Glomerular visceral epithelial cell (primary cell): ENCODE results near the gene TMEM248.
"Not testable (repeated sequence)": the region's sequence is repeated elsewhere in the genome, so short reads cannot be mapped to it uniquely, and the experiment has no call there.

Experiments
- DNase-seq: peaks from one replicate; pipeline ENCODE4 v3.0.0-alpha.2; 2016; ENCODE audit errors: extremely low spot score

Gene TMEM248

GRCh38 chr7:66920769-66921395 is at the start of gene TMEM248:
TMEM248 (plus strand) TSS chr7:66921225; CDS start chr7:66941866, 20,641 bp downstream.
- peak; percentile 82 for DNase-seq

DNA sequence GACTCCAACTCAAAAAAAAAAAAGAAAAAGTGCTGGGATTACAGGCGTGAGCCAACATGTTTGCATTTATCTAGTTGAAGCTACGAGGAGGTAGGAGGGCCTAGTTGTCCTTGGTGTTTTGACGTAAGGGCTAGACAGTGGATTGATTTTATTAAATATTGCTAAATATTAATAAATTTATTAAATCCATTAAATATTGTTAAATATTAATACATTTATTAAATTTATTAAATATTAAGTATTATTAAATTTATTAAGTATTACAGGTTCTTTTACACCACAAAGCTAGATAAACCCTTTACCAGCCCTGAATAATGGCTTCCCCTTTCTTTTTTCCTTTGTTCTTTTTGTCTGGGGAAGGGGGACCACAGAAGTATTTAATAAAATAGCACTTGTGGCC is 47.5 kb upstream of the TMEM248 start:
- DNase-seq, result no peak

DNA sequence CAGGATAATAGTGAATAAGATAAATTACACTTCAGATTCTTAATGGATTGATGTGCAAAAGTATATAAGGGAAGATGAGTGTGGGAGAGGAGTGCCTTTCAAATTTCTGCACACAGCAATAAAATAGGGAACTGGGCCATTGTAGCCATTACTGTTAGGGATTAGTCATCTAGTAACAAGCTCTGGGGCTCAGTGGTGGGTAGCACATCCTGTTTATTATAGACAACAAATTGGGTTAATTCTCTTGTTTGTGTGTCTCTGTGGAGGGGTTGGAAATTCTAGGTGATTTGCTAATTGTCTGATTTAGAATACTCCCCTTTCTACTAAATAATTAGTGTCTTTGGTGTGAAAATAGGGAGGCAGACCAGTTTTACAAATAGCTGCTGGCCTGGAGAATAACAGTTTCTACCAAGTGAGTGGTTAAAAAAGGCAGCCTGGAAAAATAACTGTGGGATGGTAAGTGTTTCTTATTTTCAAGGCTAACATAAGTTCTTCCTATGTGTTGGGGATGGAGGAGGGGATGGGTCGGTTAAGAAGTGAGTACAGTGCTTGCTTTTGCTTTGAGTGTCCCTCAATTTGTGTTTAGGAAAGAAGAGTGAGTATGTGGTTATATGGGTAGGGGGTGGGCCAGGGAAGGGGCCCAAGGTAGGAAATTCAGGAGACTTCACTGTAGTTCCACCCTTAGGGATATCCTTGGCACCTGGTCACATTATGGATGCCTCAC is 43.3 kb upstream of the TMEM248 start:
- no peak for DNase-seq

DNA sequence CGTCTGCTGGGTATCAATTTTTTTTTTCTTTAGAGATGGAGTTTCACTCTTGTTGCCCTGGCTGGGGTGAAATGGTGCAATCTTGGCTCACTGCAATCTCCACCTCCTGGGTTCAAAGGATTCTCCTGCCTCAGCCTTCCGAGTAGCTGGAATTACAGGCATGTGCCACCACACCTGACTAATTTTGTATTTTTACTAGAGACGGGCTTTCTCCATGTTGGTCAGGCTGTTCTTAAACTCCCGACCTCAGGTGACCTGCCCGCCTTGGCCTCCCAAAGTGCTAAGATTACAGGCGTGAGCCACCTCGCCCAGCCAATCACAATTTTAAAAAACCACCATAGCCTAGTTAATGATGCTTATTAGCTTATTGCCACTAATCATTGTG is 42.7 kb upstream of the TMEM248 start:
- DNase-seq, result not testable (repeated sequence)

DNA sequence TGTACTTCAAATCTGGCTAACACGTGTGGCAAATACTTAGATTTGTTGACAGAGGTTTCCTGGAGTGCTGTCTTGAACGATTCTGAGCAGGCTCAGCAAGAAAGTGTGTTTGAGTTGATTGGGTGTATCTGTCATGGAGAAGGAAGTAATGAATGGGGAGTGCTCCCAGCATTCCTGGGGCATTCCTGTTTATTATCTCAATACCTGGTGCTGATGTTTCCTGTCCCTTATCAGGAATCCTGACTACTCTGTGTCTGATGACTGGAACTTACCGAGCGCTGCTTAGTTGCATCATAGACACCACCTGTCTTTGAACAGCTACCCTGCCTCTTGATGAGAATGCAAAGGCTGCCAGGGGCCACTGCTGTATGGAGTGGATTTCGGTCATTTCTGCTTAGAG is 41.0 kb upstream of the TMEM248 start:
- no peak for DNase-seq

GRCh38 chr7:66880577-66880976 is 40.4 kb upstream of the TMEM248 start:
- DNase-seq, result not testable (repeated sequence)

DNA sequence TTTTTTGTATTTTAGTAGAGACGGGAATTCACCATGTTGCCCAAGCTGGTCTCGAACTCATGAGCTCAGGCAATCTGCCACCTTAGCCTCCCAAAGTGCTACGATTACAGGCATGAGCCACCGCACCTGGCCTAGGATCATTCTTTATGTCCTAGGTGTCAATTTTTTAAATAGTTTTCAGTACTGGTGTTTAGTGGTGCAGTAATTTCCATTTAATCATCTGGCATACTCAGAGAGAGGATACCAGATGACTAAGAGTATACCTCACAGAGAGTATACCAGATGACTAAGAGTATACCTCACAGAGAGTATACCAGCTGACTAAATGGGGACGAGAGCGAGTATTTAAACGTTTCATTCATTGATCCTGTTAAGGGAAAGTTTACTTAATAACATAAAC is 37.3 kb upstream of the TMEM248 start:
- peak; percentile 17 for DNase-seq

GRCh38 chr7:66884556-66884955 is 36.5 kb upstream of the TMEM248 start:
- DNase-seq, result not testable (repeated sequence)

- no peak for DNase-seq
Observed at GRCh38 chr7:66886152-66886551, 34.9 kb upstream of the TMEM248 start.

- not testable (repeated sequence) for DNase-seq
Observed at GRCh38 chr7:66888223-66888622, 32.8 kb upstream of the TMEM248 start.

DNA sequence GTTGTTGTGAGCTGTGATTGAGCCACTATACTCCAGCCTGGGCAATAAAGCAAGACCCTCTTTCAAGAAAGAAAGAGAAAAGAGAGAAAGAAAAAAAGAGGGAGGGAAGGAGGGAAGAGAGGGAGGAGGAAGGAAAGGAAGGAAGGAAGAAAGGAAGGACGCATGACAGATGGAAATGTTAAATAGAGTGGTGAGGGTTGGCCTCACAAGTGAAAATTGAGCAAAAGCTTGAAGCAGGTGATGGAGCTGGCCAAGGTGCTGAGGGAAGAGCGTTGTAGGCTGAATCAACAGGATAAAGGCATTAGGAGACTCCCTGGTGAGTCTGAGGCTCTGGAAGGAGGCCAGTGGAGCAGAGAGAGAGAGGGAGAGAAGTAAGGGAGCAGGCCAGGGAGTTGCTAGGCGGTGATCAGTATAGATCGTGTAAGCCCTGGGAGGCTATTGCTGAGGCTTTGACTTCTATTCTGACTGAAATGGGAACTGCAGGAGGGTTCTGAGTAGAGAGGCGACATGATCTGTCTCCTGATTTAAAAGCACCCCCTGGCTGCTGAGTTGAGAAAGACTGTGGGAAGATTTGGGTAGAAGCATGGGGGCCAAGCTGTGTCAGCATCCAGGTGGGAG is 26.5 kb upstream of the TMEM248 start:
- DNase-seq, result no peak

DNA sequence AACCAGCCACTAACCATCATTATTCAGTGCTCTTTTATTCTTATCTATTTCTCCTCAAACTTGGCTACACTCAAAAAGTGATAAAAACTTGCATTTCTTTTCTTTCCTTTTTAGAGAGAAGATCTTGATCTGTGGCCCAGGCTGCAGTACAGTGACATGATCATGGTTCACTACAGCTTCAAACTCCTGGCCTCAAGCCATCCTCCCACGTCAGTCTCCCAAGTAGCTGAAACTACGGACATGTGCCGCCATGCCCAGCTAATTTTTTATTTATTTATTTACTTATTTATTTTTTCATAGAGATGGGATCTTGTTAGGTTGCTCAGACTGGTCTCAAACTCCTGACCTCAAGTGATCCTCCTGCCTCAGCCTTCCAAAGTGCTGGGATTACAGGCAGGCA is 24.6 kb upstream of the TMEM248 start:
- DNase-seq, result no peak

GRCh38 chr7:66899552-66900280 is 21.3 kb upstream of the TMEM248 start:
- no peak for DNase-seq

DNA sequence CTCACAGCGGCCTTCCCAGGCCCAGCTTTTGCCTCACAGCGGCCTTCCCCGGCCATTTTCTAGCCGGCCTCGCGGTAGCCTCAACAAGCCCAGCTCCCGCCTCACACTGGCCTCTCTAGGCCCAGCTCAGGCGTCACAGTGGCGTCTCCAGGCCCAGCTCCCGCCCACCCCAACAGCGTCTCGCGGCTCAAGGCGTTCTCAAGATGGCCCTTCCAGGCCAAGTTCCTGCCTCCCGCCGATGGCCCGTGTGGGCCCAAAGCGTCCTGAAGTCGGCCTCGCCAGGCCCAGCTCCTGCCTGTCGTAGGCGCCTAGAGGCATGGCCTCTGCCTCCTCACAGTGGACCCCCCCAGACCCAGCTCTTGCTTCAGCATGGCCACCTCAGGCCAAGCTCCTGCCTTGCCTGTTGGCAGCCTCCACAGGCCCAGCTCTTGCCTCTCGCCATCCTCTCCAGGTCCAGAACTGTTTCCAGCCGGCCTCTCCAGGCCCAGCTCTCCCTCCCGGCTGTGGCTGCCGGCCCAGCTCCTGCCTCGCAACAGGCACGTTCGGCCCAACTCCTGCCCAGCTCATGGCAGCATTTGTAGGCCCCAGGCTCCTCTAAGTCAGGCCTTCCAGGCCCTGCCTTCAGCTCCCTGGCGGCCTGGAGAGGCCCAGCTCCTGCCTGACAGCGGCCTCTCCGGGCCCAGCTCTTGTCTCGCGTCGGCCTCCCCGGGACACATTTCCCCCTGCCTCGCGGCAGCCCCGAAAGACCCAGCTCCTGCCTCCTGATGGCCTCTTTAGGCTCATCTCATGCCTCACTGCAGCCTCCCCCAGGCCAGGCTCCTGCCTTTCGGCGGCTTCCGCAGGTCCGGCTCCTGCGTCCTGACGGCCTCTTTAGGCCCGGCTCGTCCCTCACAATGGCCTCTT is 18.8 kb upstream of the TMEM248 start:
- DNase-seq, result no peak

- DNase-seq, result no peak
Observed at GRCh38 chr7:66902844-66903180, 18.2 kb upstream of the TMEM248 start.

DNA sequence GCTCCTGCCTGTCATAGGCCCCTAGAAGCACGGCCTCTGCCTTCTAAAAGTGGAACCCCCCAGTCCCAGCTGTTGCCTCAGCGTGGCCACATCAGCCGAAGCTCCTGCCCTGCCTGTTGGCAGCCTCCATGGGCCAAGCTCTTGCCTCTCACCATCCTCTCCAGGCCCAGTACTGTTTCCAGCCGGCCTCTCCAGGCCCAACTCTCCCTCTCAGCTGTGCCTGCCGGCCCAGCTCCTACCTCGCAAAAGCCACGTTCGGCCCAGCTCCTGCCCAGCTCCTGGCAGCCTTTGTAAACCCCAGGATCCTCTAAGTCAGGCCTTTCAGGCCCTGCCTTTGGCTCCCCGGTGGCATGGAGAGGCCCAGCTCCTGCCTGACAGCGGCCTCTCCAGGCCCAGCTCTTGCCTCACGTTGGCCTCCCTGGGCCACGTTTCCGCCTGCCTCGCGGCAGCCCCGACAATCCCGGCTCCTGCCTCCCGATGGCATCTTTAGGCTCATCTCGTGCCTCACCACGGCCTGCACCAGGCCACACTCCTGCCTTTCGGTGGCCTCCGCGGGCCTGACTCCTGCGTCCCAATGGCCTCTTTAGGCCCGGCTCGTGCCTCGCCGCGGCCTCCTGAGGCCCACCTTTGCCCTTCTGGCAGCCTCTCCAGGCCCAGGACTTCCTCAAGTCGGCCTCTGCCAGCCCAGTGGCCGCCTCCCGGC is 17.5 kb upstream of the TMEM248 start:
- no peak for DNase-seq

GRCh38 chr7:66904063-66904593 is 16.9 kb upstream of the TMEM248 start:
- DNase-seq, result no peak

- DNase-seq, result no peak
Observed at GRCh38 chr7:66905278-66905677, 15.7 kb upstream of the TMEM248 start.

GRCh38 chr7:66905689-66906088 is 15.3 kb upstream of the TMEM248 start:
- no peak for DNase-seq

DNA sequence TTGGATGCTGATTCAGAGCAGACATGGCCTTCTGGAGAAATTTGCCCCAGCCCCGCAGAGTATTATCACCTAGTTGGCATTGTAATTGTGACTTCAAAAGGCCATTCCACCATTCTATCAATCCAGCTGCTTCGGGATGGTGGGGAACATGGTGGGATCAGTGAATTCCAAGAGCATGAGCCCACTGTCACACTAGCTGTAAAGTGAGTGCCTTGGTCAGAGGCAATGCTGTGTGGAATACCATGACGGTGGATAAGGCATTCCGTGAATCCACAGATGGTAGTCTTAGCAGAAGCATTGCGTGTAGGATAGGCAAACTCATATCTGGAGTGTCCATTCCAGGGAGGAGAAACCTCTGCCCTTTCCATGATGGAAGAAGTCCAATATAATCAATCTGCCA is 13.3 kb upstream of the TMEM248 start:
- DNase-seq, result no peak

GRCh38 chr7:66908598-66908997 is 12.4 kb upstream of the TMEM248 start:
- DNase-seq, result not testable (repeated sequence)
